ENCODE data around the gene OPN5. TPM values are rescaled to one million over a fixed set of nuclear protein-coding genes. Genes with fewer than 3 reads are reported as not detected.

The OPN5 gene
- total RNA-seq (ENCODE audit: low replicate concordance): under 0.01 TPM in 1 of 2 replicates, not detected in the other

GRCh38 chr6:47781732-47782131 lies at the start of gene OPN5:
Gene OPN5, plus strand, starts transcription at chr6:47782032. Its CDS starts 35 bp downstream, at chr6:47782067.
- no peak for DNase-seq (ENCODE audit: low read depth)
- TF ChIP-seq CTCF (IDR thresholded peaks at IDR 0.05; ENCODE audit: insufficient read depth, low read length): no peak
- H3K4me3 ChIP-seq (ENCODE audit: low read depth, low read length): no peak within 1 kb of the TSS

GRCh38 chr6:47733879-47734558 lies 47.8 kb upstream of the OPN5 start:
- H3K4me3 ChIP-seq (ENCODE audit: low read depth, low read length): no peak overlapping the region
- TF ChIP-seq CTCF (IDR thresholded peaks at IDR 0.05; ENCODE audit: insufficient read depth, low read length): no peak
- no peak for DNase-seq (ENCODE audit: low read depth)

GRCh38 chr6:47734831-47735481 lies 46.9 kb upstream of the OPN5 start:
- DNase-seq (ENCODE audit: low read depth): no peak
- H3K4me3 ChIP-seq (ENCODE audit: low read depth, low read length): no peak overlapping the region
- TF ChIP-seq CTCF (IDR thresholded peaks at IDR 0.05; ENCODE audit: insufficient read depth, low read length): no peak

- no peak for DNase-seq (ENCODE audit: low read depth)
- no peak for TF ChIP-seq CTCF (IDR thresholded peaks at IDR 0.05; ENCODE audit: insufficient read depth, low read length)
- H3K4me3 ChIP-seq (ENCODE audit: low read depth, low read length): no peak overlapping the region
These were observed 45.6 kb upstream of the OPN5 start for GRCh38 chr6:47736083-47736700.

GRCh38 chr6:47737406-47737805 lies 44.4 kb upstream of the OPN5 start:
- DNase-seq (ENCODE audit: low read depth): peak; percentile 49
- no peak overlapping the region for H3K4me3 ChIP-seq (ENCODE audit: low read depth, low read length)
- TF ChIP-seq CTCF (IDR thresholded peaks at IDR 0.05; ENCODE audit: insufficient read depth, low read length): no peak

- no peak for TF ChIP-seq CTCF (IDR thresholded peaks at IDR 0.05; ENCODE audit: insufficient read depth, low read length)
- no peak overlapping the region for H3K4me3 ChIP-seq (ENCODE audit: low read depth, low read length)
- DNase-seq (ENCODE audit: low read depth): no peak
These were observed 41.1 kb upstream of the OPN5 start for GRCh38 chr6:47740714-47741113.

All from fibroblast of the aortic adventitia (primary cell).